Hepatocyte (in vitro differentiated cells): ENCODE results near the gene VIPR1.

Experiments used
- EZH2 ChIP-seq: fragments of 200-600 bp; sonication (generic); IDR thresholded peaks from 2 replicates; pipeline ENCODE4 v1.6.1; 2016; ENCODE audit warnings: antibody characterized with exemption, mild to moderate bottlenecking, borderline replicate concordance
- TF ChIP-seq, protein P1 (sequence below): fragments of 200-600 bp; sonication (generic); IDR thresholded peaks from 2 replicates; pipeline ENCODE4 v1.5.1; 2016; ENCODE audit warnings: antibody characterized with exemption, mild to moderate bottlenecking; ENCODE audit not compliant: poor library complexity

DNA sequence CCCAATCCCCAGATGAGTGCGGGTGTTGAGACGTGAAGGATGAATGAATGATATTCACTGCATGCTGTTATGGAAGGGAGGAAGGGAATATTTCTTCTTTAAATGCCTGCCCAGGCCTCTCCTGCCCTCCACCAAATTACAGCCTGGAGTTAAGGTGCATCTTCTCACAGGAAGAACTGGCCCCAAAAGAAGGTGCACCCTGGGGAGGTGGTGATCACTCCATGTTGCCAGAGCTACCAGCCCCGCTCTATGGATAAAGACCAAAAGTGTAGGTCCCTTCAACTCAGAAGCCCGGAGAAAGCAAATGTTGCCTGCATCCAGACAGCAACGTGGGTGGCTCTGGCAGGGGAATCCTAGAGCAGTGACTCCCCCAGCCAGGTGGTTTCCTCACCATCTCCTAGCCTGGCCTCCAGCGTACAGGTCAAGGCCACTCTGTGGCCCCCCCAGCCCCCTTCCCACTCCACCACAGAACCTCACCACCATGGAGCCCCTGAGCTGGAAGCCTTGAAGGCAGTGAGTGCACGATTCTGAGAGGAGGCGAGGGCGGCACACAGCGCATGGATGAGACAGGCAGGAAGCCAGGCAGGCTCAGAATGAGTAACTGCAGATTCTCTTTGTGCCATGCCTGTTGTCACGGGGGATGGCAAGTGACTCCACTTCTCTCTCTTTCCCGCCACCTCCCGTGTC, 3.5 kb upstream of the VIPR1 start:
- TF ChIP-seq, protein P1, sequence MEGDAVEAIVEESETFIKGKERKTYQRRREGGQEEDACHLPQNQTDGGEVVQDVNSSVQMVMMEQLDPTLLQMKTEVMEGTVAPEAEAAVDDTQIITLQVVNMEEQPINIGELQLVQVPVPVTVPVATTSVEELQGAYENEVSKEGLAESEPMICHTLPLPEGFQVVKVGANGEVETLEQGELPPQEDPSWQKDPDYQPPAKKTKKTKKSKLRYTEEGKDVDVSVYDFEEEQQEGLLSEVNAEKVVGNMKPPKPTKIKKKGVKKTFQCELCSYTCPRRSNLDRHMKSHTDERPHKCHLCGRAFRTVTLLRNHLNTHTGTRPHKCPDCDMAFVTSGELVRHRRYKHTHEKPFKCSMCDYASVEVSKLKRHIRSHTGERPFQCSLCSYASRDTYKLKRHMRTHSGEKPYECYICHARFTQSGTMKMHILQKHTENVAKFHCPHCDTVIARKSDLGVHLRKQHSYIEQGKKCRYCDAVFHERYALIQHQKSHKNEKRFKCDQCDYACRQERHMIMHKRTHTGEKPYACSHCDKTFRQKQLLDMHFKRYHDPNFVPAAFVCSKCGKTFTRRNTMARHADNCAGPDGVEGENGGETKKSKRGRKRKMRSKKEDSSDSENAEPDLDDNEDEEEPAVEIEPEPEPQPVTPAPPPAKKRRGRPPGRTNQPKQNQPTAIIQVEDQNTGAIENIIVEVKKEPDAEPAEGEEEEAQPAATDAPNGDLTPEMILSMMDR: no peak
- no peak for TF ChIP-seq EZH2
